GM13977 (cell line): ENCODE results near the gene NR2C2.
A peak's percentile ranks its signal among the peaks of the same experiment; 100 is the strongest.

Source experiments
- DNase-seq: peaks from one replicate; pipeline ENCODE4 v3.0.0; 2012; ENCODE audit warnings: low spot score
- CTCF ChIP-seq: IDR thresholded peaks from 2 replicates; pipeline ENCODE4 v1.5.1; 2012; ENCODE audit warnings: mild to moderate bottlenecking, control low read depth; ENCODE audit not compliant: insufficient read depth; ENCODE audit errors: extremely low read depth, missing control alignments
- in situ Hi-C: fragments of 300-500 bp; cut with MboI; formaldehyde crosslinking; loops from one replicate; pipeline ENCODE4 v1.12.0; 2022; ENCODE audit warnings: low sequenced_read_pairs, low pct_unique_long_range_greater_than_20kb, mixed read lengths, inconsistent platforms; ENCODE audit not compliant: unreplicated experiment

NR2C2 gene

GRCh38 chr3:14950274-14950673 lies 2.9 kb downstream of the NR2C2 start:
- TF ChIP-seq CTCF, result no peak
- DNase-seq, result no peak
- in situ Hi-C loops, result no loop called here

GRCh38 chr3:14957153-14957552 lies 9.8 kb downstream of the NR2C2 start:
- no peak for TF ChIP-seq CTCF
- DNase-seq, result no peak
- in situ Hi-C loops, result no loop called here

GRCh38 chr3:14957925-14958324 lies 10.5 kb downstream of the NR2C2 start:
- no peak for DNase-seq
- in situ Hi-C loops, result no loop called here
- TF ChIP-seq CTCF, result no peak

- DNase-seq, result peak; percentile 37
- TF ChIP-seq CTCF, result no peak
- in situ Hi-C loops, result no loop called here
Observed at GRCh38 chr3:14959359-14959943, 12.1 kb downstream of the NR2C2 start.

GRCh38 chr3:14962762-14963161 lies 15.4 kb downstream of the NR2C2 start:
- TF ChIP-seq CTCF, result no peak
- in situ Hi-C loops, result no loop called here
- DNase-seq, result no peak

- in situ Hi-C loops, result no loop called here
- TF ChIP-seq CTCF, result no peak
- no peak for DNase-seq
Observed at GRCh38 chr3:14967285-14967684, 19.9 kb downstream of the NR2C2 start.

GRCh38 chr3:14969671-14970070 lies 22.3 kb downstream of the NR2C2 start:
- TF ChIP-seq CTCF, result no peak
- no peak for DNase-seq
- in situ Hi-C loops, result no loop called here
